Right ventricle myocardium inferior (tissue), 1 donor: ENCODE data around the gene ZFYVE26. TPM values are rescaled to one million over a fixed set of nuclear protein-coding genes. Genes with fewer than 3 reads are reported as not detected.

Experiments used
- ATAC-seq: fragments of 200-7000 bp; cut with Tn5 transposase; one replicate; pipeline ENCODE4 v1.9.1; 2020; ENCODE audit warnings: mild to moderate bottlenecking, moderate library complexity
- DNase-seq: peaks from one replicate; pipeline ENCODE4 v3.0.0; 2021; ENCODE audit errors: missing footprints
- intact Hi-C: fragments of 100-400 bp; cut with DNase I; formaldehyde crosslinking; loops from one replicate; pipeline ENCODE4 v1.11.0; 2022
- long read RNA-seq: library from polyadenylated mRNA; unstranded; transcript quantifications from one replicate; pipeline ENCODE4 v2.0.0, GENCODE V29; 2021
- total RNA-seq: library from RNA; stranded (reverse); fragmentation: NEBNext Ultra II Directional; extraction: Animal tissue kit (Norgen Biotek cat#: 25700); gene quantifications from one replicate; pipeline ENCODE4 v1.2.1, GENCODE V29; 2021
- donor health status: DM: no; HTN: yes; CAD: no; lungs with severe emphysema.

The ZFYVE26 gene
- 14.1 TPM for total RNA-seq
- long read RNA-seq, full-length matches to known transcripts = 1 of 4 reads
- long read RNA-seq, partial matches to known transcripts = 3 of 4 reads
- long read RNA-seq, other reads (novel, unspliced or antisense) = 0 of 4 reads

- peak; percentile 92 for DNase-seq
- peak; percentile 95 for ATAC-seq
- intact Hi-C loops = no loop called here
Observed at GRCh38 chr14:67816326-67817002, at the start of gene ZFYVE26. Gene ZFYVE26, minus strand, starts transcription at chr14:67816590. Its CDS starts 627 bp downstream, at chr14:67815963.

DNA sequence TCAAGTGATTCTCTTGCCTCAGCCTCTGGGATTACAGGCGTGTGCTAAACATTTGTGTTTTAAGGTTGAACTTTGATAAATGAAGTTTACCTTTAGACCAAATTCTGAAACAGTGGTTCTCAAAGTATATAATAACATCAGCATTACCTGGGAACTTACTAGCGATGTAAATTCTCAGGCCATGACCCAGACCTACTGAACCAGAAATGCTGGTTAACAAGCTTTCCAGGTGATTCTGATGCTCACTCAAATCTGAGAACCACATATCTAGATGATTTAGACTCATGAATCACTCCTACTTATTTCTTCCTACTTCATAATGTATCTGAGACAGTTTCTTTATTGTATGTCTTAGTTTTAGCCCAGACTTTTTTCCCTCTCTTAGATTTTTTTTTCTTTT is 46.8 kb upstream of the ZFYVE26 start:
- no peak for DNase-seq
- intact Hi-C loops = no loop called here
- ATAC-seq = no peak

GRCh38 chr14:67859169-67859749 is 42.9 kb upstream of the ZFYVE26 start:
- ATAC-seq = no peak
- DNase-seq = no peak
- intact Hi-C loops = no loop called here

- ATAC-seq (no peak), DNase-seq (peak; percentile 69)
- intact Hi-C loops = no loop called here
Observed at GRCh38 chr14:67857778-67858350, 41.5 kb upstream of the ZFYVE26 start.

GRCh38 chr14:67856827-67857226 is 40.4 kb upstream of the ZFYVE26 start:
- ATAC-seq = no peak
- intact Hi-C loops = no loop called here
- no peak for DNase-seq

GRCh38 chr14:67853715-67854114 is 37.3 kb upstream of the ZFYVE26 start:
- ATAC-seq (no peak), DNase-seq (no peak)
- intact Hi-C loops = no loop called here

GRCh38 chr14:67852926-67853604 is 36.7 kb upstream of the ZFYVE26 start:
- intact Hi-C loops = no loop called here
- DNase-seq = no peak
- no peak for ATAC-seq

- DNase-seq = no peak
- intact Hi-C loops = no loop called here
- ATAC-seq = no peak
Observed at GRCh38 chr14:67851785-67852410, 35.5 kb upstream of the ZFYVE26 start.

DNA sequence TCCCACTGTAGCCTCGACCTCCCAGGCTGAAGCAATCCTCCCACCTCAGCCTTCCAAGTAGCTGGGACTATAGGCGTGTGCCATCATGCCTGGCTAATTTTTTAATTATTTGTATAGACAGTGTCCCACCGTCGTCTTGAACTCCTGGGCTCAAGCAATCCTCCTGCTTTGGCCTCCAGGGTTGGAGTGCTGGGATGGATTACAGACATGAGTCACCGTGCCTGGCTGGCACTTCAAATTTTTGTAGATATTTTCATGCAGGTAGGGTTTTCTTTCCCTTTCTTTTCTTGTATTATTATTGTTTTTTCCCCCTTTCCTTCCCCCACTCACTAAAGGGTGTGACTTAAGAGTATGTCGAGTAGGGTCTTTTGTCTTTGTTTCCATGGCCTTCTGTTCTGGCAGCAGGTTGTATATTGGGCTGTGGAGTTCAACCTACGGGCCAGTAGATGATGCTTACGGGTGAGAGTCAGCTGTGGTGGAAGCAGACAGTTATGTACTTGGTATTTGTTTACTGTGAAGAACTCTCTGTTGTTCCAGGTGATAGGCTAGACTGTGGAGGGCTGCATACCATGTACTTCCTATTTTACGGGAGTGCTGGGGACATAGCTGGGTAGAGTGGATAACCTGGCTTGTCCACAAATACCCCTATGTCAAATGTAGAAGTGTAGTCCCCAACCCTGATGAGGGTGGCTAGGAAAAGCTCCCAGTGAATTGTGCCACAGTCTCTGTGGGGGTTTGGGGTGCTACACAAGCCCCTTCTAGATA is 33.9 kb upstream of the ZFYVE26 start:
- DNase-seq (no peak), ATAC-seq (no peak)
- intact Hi-C loops = no loop called here

DNA sequence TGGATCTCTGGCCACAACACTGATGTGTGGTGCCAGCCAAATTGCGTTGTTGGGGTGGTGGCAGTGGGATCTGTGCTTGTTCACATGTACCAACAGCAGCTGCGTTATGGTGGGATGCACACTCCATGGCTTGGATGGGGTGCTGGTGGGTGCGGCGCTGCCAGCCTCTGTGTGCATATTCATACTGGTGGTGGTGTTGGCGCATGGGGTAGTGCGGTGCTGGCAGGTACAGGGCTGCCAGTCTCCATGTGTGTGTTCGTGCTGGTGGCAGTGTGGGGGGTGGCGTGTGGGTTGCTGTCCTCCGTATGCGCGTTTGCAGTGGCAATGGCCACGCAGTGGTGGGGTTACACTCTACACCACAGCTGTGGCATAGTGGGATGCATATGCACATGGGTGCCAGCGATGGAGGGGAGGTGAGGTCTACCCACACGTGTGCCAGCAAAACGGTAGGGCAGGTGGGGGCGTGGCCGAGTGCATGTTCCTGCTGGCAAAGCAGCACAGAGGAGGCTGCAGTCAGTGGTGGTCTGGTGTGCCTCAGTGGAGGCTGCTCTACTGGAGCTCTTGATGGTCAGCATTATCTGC is 29.7 kb upstream of the ZFYVE26 start:
- DNase-seq = no peak
- intact Hi-C loops = no loop called here
- ATAC-seq = no peak

GRCh38 chr14:67837011-67837624 is 20.7 kb upstream of the ZFYVE26 start:
- DNase-seq = no peak

GRCh38 chr14:67835596-67835995 is 19.2 kb upstream of the ZFYVE26 start:
- ATAC-seq (no peak), DNase-seq (no peak)
- intact Hi-C loops = loop anchor here (5.0 kb wide), 1 partner anchor 992 kb away; no protein-coding TSS in a partner anchor

More at GRCh38 chr14:67837011-67837624, 20.7 kb upstream of the ZFYVE26 start:
- intact Hi-C loops = loop anchor here (5.0 kb wide), 1 partner anchor 990 kb away; no protein-coding TSS in a partner anchor
- ATAC-seq = no peak

- intact Hi-C loops = no loop called here
- ATAC-seq (no peak), DNase-seq (no peak)
Observed at GRCh38 chr14:67833403-67833802, 17.0 kb upstream of the ZFYVE26 start.

DNA sequence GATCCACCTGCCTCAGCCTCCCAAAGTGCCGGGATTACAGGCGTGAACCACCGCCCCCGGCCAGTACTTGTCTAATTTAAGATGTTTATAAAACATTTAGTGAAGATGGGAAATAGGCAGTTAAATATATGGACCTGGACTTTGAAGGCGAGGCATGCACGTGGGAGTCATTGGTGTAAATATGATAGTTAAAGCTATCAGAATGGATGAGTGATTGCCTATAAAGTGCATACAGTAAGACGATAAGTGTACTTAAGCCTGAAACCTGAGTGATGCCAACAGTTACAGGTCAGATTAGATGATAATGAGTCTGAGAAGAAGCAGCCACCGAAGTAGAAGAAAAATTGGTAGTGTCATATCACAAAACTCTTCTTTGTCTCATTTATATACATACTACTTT is 14.7 kb upstream of the ZFYVE26 start:
- no peak for DNase-seq
- intact Hi-C loops = no loop called here
- ATAC-seq = no peak

- no peak for ATAC-seq
- no peak for DNase-seq
- intact Hi-C loops = no loop called here
Observed at GRCh38 chr14:67821121-67821520, 4.7 kb upstream of the ZFYVE26 start.

DNA sequence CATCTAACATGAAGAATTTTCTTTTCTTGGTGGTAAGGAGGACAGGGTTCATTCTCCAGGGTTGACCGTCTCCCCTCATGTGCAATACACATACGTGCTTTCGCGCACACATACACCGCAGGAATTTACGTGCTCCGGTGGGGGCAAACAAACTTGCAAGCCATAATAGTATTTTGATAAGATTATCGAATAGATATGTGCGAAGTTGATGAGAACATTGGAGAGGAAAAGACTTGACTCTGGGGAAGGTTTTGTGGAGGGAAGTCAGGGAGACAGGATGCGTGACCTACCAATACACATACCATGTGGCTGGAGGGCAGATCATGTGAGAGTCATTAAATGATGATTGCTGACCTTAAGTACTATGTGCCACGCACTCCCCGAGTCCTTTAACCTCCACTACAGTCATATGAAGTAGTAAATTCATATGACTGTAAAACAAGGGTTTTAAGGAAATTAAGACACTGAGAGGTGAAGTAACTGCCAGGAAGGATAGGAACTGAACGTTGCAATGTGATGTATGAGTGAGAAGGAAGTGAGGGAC is 4.1 kb upstream of the ZFYVE26 start:
- intact Hi-C loops = no loop called here
- ATAC-seq (no peak), DNase-seq (no peak)
